ENCODE measurements around the gene LIMS1. TPM values are rescaled to one million over a fixed set of nuclear protein-coding genes. Genes with fewer than 3 reads are reported as not detected.

Gene LIMS1
- total and polyA plus RNA-seq, 2 experiments from 2014 or later = 82.0 to 122 TPM

DNA sequence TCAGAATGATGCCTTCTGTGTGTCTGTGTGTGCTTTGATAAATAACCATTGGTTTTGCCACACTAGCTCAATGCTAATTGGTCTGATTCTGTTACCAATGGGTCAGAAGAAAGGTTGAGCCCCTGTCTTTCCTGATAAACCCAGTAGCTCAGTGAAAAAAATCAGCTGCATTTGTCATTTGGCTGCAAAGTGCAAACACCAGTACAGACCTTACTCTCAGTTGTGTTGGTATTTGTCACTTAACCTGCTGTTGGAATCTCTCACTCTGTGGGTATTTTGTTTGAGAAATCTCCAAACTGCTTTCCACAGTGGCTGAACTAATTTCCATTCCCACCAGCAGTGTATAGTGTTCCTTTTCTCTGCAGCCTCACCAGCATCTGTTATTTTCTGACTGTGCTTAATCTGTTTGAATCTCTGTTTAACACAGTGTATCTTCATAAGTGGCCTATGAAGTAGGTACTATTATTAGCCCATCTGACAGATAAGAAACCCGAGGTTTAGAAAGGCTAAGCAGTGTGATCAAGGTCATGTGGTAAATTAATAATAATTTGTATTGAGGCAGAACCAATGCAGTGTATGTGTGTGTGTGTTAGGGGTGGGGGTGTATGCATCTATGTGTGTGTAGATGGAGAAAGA lies 26.7 kb downstream of the LIMS1 start:
- Histone ChIP-seq H3K4me2 (ENCODE audit: unreplicated experiment) (no peak overlapping the region), H3K27ac (no peak overlapping the region), H3K9ac (no peak overlapping the region), H3K4me1 (ENCODE audit: insufficient read depth) (no peaks in the 10 kb centered on the region; the same call in 1 of the 2 replicates), H3K79me2 (ENCODE audit: insufficient read depth) (peaks cover 100% of the 10 kb centered on the region), H3K4me3 (no peak overlapping the region), H3K27me3 (replicated peaks; ENCODE audit: insufficient read depth) (no peaks in the 10 kb centered on the region), H3K9me2 (ENCODE audit: insufficient read depth) (no peaks in the 10 kb centered on the region), H3K9me3 (ENCODE audit: low read depth) (no peaks in the 10 kb centered on the region), H3F3A (ENCODE audit: insufficient read depth) (no peaks in the 10 kb centered on the region), H4K20me1 (ENCODE audit: insufficient read depth) (no peaks in the 10 kb centered on the region), H3K36me3 (ENCODE audit: low read depth) (no peaks in the 10 kb centered on the region), H2AFZ (no peak overlapping the region)
- 92 to 96% methylated on average over 1 of the region's 1 CpG for WGBS, 2 experiments (ENCODE audit: low coverage in 1 of 2, low lambda C conversion rate in 2 of 2, missing lambda C conversion rate in 2 of 2)
- no peak for TF ChIP-seq EZH2 (IDR thresholded peaks at IDR 0.05; ENCODE audit: insufficient read depth, poor library complexity, severe bottlenecking)
- TF ChIP-seq EZH2phosphoT487 (IDR thresholded peaks at IDR 0.05; ENCODE audit: insufficient read depth, low read depth) = no peak
- DNase-seq = no peak
- in situ Hi-C loops (cut with MboI) = no loop called here

DNA sequence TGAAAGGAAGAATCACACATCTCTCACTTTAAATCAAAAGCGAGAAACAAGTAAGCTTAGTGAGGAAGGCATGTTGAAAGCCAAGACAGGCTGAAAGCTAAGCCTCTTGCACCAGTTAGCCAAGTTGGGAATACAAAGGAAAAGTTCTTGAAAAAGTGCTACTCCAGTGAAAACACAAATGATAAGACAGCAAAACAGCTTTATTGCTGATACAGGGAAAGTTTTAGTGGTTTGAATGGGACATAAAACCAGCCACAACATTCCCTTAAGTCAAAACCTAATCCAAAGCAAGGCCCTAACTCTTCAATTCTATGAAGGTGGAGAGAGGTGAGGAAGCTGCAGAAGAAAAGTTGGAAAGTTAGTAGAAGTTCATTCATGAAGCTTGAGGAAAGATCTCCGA lies 28.0 kb downstream of the LIMS1 start:
- no peak for DNase-seq
- H3K4me3 ChIP-seq = no peak overlapping the region
- H3K9me3 ChIP-seq (ENCODE audit: low read depth) = no peaks in the 10 kb centered on the region
- H3K27me3 ChIP-seq (replicated peaks; ENCODE audit: insufficient read depth) = no peaks in the 10 kb centered on the region
- peaks cover 100% of the 10 kb centered on the region for H3K79me2 ChIP-seq (ENCODE audit: insufficient read depth)
- H3K4me2 ChIP-seq (ENCODE audit: unreplicated experiment) = no peak overlapping the region
- no peaks in the 10 kb centered on the region for H3F3A ChIP-seq (ENCODE audit: insufficient read depth)
- in situ Hi-C loops (cut with MboI) = no loop called here
- H3K36me3 ChIP-seq (ENCODE audit: low read depth) = no peaks in the 10 kb centered on the region
- H3K27ac ChIP-seq = no peak overlapping the region
- 99 to 100% methylated on average over 2 of the region's 2 CpGs for WGBS, 2 experiments (ENCODE audit: low coverage in 1 of 2, low lambda C conversion rate in 2 of 2, missing lambda C conversion rate in 2 of 2)
- TF ChIP-seq EZH2phosphoT487 (IDR thresholded peaks at IDR 0.05; ENCODE audit: insufficient read depth, low read depth) (no peak), EZH2 (IDR thresholded peaks at IDR 0.05; ENCODE audit: insufficient read depth, poor library complexity, severe bottlenecking) (no peak)
- no peaks in the 10 kb centered on the region for H3K4me1 ChIP-seq (ENCODE audit: insufficient read depth)
- no peaks in the 10 kb centered on the region for H3K9me2 ChIP-seq (ENCODE audit: insufficient read depth)
- no peak overlapping the region for H3K9ac ChIP-seq
- H2AFZ ChIP-seq = no peak overlapping the region
- no peaks in the 10 kb centered on the region for H4K20me1 ChIP-seq (ENCODE audit: insufficient read depth)

DNA sequence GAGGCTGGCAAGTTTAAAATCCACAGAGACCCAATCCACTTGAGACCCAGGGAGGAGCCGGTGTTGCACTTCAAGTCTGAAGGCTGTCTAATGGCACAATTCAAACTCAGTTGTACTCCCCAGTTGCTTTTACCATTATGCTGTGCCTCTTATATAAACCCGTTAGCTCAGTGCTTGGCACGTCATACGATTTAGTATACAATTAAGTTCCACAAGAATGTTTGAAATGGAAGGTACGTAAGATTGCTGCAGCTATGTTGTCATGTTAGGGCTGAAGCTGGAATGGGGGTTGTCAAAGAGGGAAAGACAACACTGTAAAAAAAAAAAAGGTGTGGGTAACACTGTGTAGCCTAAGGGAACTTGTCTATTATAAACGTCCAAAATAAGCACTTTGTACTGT lies 30.2 kb downstream of the LIMS1 start:
- Histone ChIP-seq H3K4me2 (ENCODE audit: unreplicated experiment) (no peak overlapping the region), H3F3A (ENCODE audit: insufficient read depth) (no peaks in the 10 kb centered on the region), H3K27me3 (replicated peaks; ENCODE audit: insufficient read depth) (no peaks in the 10 kb centered on the region), H3K9me2 (ENCODE audit: insufficient read depth) (no peaks in the 10 kb centered on the region), H3K9ac (no peak overlapping the region), H4K20me1 (ENCODE audit: insufficient read depth) (no peaks in the 10 kb centered on the region), H2AFZ (no peak overlapping the region), H3K4me1 (ENCODE audit: insufficient read depth) (no peaks in the 10 kb centered on the region), H3K9me3 (ENCODE audit: low read depth) (no peaks in the 10 kb centered on the region), H3K27ac (no peak overlapping the region), H3K79me2 (ENCODE audit: insufficient read depth) (peaks cover 100% of the 10 kb centered on the region), H3K36me3 (ENCODE audit: low read depth) (no peaks in the 10 kb centered on the region), H3K4me3 (no peak overlapping the region)
- in situ Hi-C loops (cut with MboI) = no loop called here
- TF ChIP-seq EZH2phosphoT487 (IDR thresholded peaks at IDR 0.05; ENCODE audit: insufficient read depth, low read depth) = no peak
- no peak for TF ChIP-seq EZH2 (IDR thresholded peaks at IDR 0.05; ENCODE audit: insufficient read depth, poor library complexity, severe bottlenecking)
- no peak for DNase-seq
- WGBS, 2 experiments (ENCODE audit: low coverage in 1 of 2, low lambda C conversion rate in 2 of 2, missing lambda C conversion rate in 2 of 2) = 85 to 91% methylated on average over 6 of the region's 6 CpGs

DNA sequence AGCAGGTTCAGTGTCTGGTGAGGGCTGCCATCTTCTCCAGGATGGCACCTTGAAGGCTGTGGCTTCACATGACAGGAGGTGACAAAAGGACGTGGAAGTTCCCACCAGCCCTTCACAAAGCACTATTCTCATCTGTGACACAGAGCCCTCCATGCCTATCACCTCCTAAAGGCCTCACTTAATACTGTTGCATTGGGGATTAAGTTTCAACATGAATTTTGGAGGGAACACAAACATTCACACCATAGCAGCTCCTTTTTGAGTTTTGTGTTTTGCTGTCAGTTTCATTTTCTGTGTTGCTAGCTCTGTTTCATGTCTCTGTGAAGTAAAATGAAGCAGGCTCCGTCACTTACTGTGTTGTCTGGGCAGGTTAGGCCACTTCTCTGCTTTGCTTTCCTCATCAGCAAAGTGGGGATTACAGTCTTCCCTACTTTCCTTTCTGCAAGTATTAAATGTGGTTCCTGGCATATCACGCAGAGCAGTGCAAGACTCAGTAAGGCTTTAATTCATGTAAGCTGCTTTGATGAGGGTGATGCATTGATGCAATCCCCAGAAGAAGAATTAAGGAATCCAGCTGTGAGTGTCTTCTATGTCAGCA lies 31.6 kb downstream of the LIMS1 start:
- no peak overlapping the region for H3K9ac ChIP-seq
- no peak overlapping the region for H3K4me2 ChIP-seq (ENCODE audit: unreplicated experiment)
- no peaks in the 10 kb centered on the region for H3K9me2 ChIP-seq (ENCODE audit: insufficient read depth)
- no peaks in the 10 kb centered on the region for H3K36me3 ChIP-seq (ENCODE audit: low read depth)
- H3K9me3 ChIP-seq (ENCODE audit: low read depth) = no peaks in the 10 kb centered on the region
- no peak overlapping the region for H2AFZ ChIP-seq
- WGBS, 2 experiments (ENCODE audit: low coverage in 1 of 2, low lambda C conversion rate in 2 of 2, missing lambda C conversion rate in 2 of 2) = 80 to 92% methylated on average over 3 of the region's 3 CpGs
- peaks cover 8% of the 10 kb centered on the region for H3K4me1 ChIP-seq (ENCODE audit: insufficient read depth)
- no peak overlapping the region for H3K4me3 ChIP-seq
- no peaks in the 10 kb centered on the region for H3K27me3 ChIP-seq (replicated peaks; ENCODE audit: insufficient read depth)
- in situ Hi-C loops (cut with MboI) = no loop called here
- H4K20me1 ChIP-seq (ENCODE audit: insufficient read depth) = no peaks in the 10 kb centered on the region
- no peaks in the 10 kb centered on the region for H3F3A ChIP-seq (ENCODE audit: insufficient read depth)
- TF ChIP-seq EZH2 (IDR thresholded peaks at IDR 0.05; ENCODE audit: insufficient read depth, poor library complexity, severe bottlenecking) = no peak
- TF ChIP-seq EZH2phosphoT487 (IDR thresholded peaks at IDR 0.05; ENCODE audit: insufficient read depth, low read depth) = no peak
- no peak overlapping the region for H3K27ac ChIP-seq
- DNase-seq = no peak
- H3K79me2 ChIP-seq (ENCODE audit: insufficient read depth) = peaks cover 100% of the 10 kb centered on the region

Data from GM23248 (cell line).